ENCODE results near the gene DTNB.

DTNB gene

DNA sequence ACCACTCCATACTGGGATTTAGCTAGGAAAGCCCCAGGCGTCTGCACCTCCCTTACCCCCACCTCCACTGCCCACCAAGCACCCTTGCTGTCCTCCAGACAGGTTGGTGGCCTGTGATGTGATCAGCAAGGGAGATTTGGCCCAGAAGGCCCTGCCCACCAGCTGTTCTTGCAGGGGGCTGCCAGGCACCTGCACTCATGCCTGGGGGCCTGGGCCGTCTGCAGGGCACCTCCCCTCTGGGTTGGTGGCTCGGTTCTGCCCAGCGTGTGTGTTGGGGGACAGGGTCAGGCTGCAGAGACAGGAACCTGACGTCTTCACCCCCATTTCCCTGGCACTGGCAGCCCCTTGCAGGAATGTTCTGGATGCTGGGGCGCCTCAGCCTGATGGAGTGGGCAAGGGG lies 337.4 kb downstream of the DTNB start:
- DNase-seq = no peak

- DNase-seq = no peak
Observed at GRCh38 chr2:25335204-25335603, 338.2 kb downstream of the DTNB start.

- DNase-seq = no peak
Observed at GRCh38 chr2:25334482-25334881, 338.9 kb downstream of the DTNB start.

DNA sequence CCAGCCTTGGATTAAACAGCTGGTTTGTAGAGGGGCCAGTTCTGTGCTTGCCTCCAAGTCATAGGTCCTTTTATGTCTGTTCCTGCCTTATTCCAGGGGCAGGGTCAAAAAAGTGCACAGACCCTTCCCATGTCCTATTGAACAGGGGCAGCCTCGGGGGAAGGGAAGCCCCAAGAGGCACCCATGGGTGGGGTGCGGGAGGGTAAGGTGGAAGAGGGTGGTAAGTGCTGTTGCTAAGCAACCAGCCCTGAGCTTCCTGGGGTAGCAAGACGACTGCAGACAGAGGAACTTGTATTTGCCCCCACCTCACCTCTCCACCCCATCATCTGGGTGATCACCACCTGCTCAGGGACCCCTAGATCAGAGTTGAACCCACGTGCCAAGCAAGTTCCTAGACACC lies 339.4 kb downstream of the DTNB start:
- DNase-seq = no peak

DNA sequence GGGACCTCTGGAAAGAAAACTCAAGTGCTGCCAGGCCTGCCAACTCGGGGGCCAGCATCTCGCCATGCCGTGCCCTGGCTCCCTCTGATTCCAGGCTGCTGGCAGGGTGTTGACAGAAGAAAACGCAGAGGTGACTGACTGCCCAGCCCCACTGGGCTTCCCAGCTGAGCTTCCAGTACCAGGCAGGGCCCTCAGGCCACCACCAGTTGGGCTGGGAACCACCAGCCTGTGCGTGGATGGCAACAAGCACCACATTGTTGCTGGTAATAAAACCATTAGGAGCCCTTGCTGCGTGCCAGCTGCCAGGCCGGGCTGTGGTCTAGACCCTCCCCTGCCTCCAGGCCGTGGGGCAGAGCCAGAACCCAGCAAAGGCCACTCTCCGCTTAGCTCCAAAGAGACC lies 340.8 kb downstream of the DTNB start:
- no peak for DNase-seq

DNA sequence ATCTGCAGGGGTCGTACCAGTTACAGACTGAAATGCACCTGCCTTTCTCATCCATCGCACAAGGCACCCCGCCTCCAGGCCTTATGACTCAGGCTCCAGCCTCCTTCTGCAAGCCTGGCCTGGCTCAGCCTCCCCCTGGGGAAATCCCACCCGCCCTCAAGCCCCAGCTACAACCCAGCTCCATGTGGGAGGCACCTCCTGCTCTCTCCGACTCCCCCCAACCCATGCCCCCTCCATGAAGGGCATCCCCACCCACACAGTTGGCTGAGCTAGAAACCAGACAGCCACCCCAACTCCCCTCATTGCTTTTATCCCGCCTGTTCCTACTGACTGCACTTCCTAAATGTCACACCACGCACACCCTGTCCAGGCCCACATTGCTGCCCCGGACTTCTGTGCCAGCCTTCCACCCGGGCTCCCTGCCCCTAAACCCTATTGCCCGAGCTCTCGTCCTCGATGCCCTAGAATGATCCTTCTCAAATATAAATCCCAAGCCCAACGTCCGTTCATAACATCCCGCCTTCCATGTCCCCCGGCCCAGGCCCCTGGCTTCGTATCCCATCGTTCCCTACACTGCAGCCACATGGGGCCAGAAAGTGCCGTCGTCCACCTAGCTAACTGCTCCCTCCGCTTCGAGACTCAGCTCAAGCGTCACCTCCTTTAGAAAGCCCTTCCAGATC lies 341.6 kb downstream of the DTNB start:
- no peak for DNase-seq

DNA sequence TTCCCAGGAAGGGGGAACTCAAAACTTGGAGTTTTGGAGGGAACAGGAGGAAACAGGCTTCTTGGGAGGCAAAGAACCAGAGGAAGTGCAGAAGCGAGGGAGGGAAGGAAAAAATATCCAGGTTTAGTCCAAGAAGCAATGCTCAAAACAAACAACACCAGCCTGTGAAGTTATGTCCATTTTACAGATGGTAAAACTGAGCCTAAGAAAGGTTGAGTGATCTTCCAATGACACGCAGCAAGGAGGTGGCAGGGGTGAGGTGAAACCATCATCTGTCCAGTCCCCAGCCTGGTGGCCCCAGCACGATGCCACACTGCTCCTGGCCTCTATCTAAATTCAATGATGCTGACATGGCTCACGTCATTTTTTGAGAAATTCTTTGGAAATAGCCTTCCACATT lies 342.4 kb downstream of the DTNB start:
- no peak for DNase-seq

GRCh38 chr2:25330273-25330672 lies 343.1 kb downstream of the DTNB start:
- DNase-seq = no peak

DNA sequence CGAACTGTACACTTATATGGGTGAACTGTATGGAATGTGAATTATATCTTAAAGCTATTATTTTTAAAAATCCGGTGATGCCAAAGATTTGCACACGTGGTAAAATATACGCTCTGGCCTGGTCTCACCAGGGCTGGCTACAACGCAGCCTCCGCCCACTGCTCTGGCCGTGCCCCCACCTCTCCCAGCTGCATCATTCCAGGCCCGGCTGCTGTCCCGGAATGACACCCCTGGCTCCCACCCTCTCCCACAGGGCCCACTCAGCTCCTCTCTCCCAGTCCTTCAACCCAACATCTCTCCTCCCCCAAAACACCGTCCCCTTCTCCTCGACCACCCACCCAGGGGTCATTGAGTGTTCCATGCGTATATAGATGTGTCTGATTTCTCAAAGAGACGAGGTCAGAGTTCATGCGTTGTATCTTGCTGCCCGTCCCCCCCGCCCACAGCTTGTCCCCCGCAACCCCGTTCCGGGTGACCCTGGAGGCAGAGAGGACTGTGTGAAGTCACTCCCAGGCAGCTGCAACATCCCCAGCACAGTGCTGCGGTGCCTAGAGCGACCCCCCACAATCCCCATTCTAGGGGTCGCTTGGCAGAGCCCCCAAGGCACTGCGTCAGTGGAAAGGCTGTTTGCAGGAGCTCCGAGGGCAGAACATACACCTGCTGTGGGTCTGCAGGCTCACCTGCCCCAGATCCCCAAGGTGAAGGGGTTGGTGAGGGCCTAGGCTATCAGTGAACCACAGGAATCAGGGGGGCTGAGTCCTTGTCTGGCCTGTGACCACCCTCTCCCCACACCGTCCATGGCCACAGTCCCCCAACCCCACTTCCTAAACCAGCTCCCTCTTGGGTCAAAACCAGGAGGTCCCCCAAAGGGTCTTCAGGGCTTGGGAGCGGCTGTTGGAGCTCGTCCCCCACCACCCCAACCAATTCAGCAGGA lies 345.0 kb downstream of the DTNB start:
- no peak for DNase-seq

Data from activated gamma-delta T cell treated with Interleukin-2 at 50 U/mL for 16 hours (primary cell).